K562 (cell line): ENCODE data around the gene FCGR3A. TPM values are rescaled to one million over a fixed set of nuclear protein-coding genes. Genes with fewer than 3 reads are reported as not detected.
A peak's percentile ranks its signal among the peaks of the same experiment; 100 is the strongest.
"Not testable (repeated sequence)": the region's sequence is repeated elsewhere in the genome, so short reads cannot be mapped to it uniquely, and the experiment has no call there.

ENCODE experiments used
- ATAC-seq: fragments of 200-7000 bp; cut with Tn5 transposase; 3 replicates; pipeline ENCODE4 v1.9.1; 2020; ENCODE audit warnings: moderate library complexity
- BruUV-seq: library from RNA; stranded (reverse); fragments of 400-500 nt; replicated peaks from 2 replicates; lab custom pipeline; 2021; lab: Mats Ljungman, UMichigan
- CTCF ChIA-PET: fragments of 300-600 bp; formaldehyde crosslinking; extraction: SDS; loops from one replicate; lab custom pipeline; 2021; ENCODE audit warnings: low intra/inter-chr PET ratio; lab: Yijun Ruan, JAX
- POLR2A ChIA-PET: fragments of 300-600, 350-650 bp; sonication (Branson Sonifier 250); formaldehyde crosslinking; extraction: SDS; loops from one replicate; lab custom pipeline; 2021; ENCODE audit warnings: antibody characterized with exemption, inconsistent platforms; lab: Yijun Ruan, JAX
- DNase-seq, 4 experiments: peaks; one replicate each; pipeline versions ENCODE4 v3.0.0 to v3.0.0-alpha.2; 2011 to 2018; ENCODE audit warnings: low spot score in 3 of 4, mixed read lengths in 3 of 4; ENCODE audit errors: extremely low read depth in 1 of 4
- FAIRE-seq: peaks from 2 replicates; lab custom pipeline; 2011; peaks lifted over from hg19 to GRCh38; lab: Jason Lieb, UNC
- H2AFZ ChIP-seq: 2 replicates; pipeline ENCODE4 v1.6.0; 2011; ENCODE audit warnings: low read depth, low read length, control low read depth, inconsistent platforms
- H3K27ac ChIP-seq: fragments of 200-600 bp; 3 replicates; pipeline ENCODE4 v1.8.0; 2011; ENCODE audit warnings: low read depth, mild to moderate bottlenecking, control low read depth, inconsistent platforms, low read length, moderate library complexity, mixed read lengths; ENCODE audit errors: extremely low read depth
- H3K27me3 ChIP-seq, 2 experiments: fragments of 300-600 bp in 1 of 2; 2 replicates in 1 of 2; 3 replicates in 1 of 2; pipeline versions ENCODE4 v1.6.0 to v1.8.0; 2011; ENCODE audit warnings: inconsistent platforms in 2 of 2, low read length in 2 of 2, mild to moderate bottlenecking in 1 of 2, mixed read lengths in 1 of 2, moderate library complexity in 1 of 2; ENCODE audit not compliant: control insufficient read depth in 2 of 2, insufficient read depth in 2 of 2
- H3K36me3 ChIP-seq: fragments of 300-600 bp; 3 replicates; pipeline ENCODE4 v1.8.0; 2011; ENCODE audit warnings: mild to moderate bottlenecking, low read length, inconsistent platforms; ENCODE audit not compliant: control insufficient read depth, insufficient read depth
- H3K4me1 ChIP-seq, 2 experiments: fragments of 200-600 bp in 1 of 2; replicated peaks in 1 of 2; 2 replicates in 1 of 2; 3 replicates in 1 of 2; pipeline versions ENCODE4 v1.5.1 to v1.8.0; 2011; ENCODE audit warnings: inconsistent platforms in 2 of 2, low read length in 2 of 2, mild to moderate bottlenecking in 1 of 2, mixed read lengths in 1 of 2, moderate library complexity in 1 of 2; ENCODE audit not compliant: control insufficient read depth in 2 of 2, insufficient read depth in 2 of 2
- H3K4me2 ChIP-seq: 2 replicates; pipeline ENCODE4 v1.6.1; 2011; ENCODE audit warnings: low read length, control low read depth, inconsistent platforms, mixed read lengths; ENCODE audit not compliant: insufficient read depth
- H3K4me3 ChIP-seq: fragments of 200-600 bp; sonication (generic), shearing (Covaris generic); 2 replicates; pipeline ENCODE4 v1.5.1; 2016; ENCODE audit warnings: control low read depth, inconsistent platforms
- H3K79me2 ChIP-seq: fragments of 200-600 bp; 3 replicates; pipeline ENCODE4 v1.8.0; 2011; ENCODE audit warnings: low read length, inconsistent platforms; ENCODE audit not compliant: control insufficient read depth, insufficient read depth
- H3K9ac ChIP-seq, 2 experiments: 2 replicates each; pipeline versions ENCODE4 v1.6.0 to v1.6.1; 2011; ENCODE audit warnings: low read depth in 2 of 2, low read length in 2 of 2, control low read depth in 1 of 2, inconsistent platforms in 1 of 2, mild to moderate bottlenecking in 1 of 2, mixed read lengths in 1 of 2; ENCODE audit not compliant: insufficient read depth in 1 of 2
- H3K9me1 ChIP-seq: one replicate; pipeline ENCODE4 v1.6.0; 2011; ENCODE audit warnings: inconsistent platforms, mild to moderate bottlenecking, low read length, moderate library complexity; ENCODE audit not compliant: control insufficient read depth, insufficient read depth
- H3K9me3 ChIP-seq: replicated peaks from 2 replicates; pipeline ENCODE4 v1.5.1; 2011; ENCODE audit warnings: low read depth, low read length, inconsistent platforms; ENCODE audit not compliant: control insufficient read depth, insufficient read depth
- H4K20me1 ChIP-seq: replicated peaks from 2 replicates; pipeline ENCODE4 v1.6.1; 2011; ENCODE audit warnings: low read length, inconsistent platforms, mixed read lengths; ENCODE audit not compliant: control insufficient read depth, insufficient read depth
- WGBS: fragments of 100-300 bp; shearing (Covaris generic); methylation state at CpG from one replicate; pipeline ENCODE4 v1.1.6; 2016; ENCODE audit warnings: low coverage, mixed read lengths; ENCODE audit not compliant: insufficient coverage; ENCODE audit errors: missing lambda C conversion rate; 5-methylcytosine and 5-hydroxymethylcytosine counted together
- in situ Hi-C: fragments of 300-500 bp; cut with MboI; formaldehyde crosslinking; loops from 4 replicates; pipeline ENCODE4 v1.15.0; 2018; ENCODE audit warnings: inconsistent platforms, mixed read lengths
- intact Hi-C: fragments of 100-400 bp; cut with micrococcal nuclease; formaldehyde crosslinking; loops from 2 replicates; pipeline ENCODE4 v1.14.2; 2022
- polyA plus RNA-seq, 8 experiments: library from polyadenylated mRNA; depleted of rRNA in 4 of 8; stranded (reverse) in 5 of 8; unstranded in 3 of 8; fragments of >200 nt; fragmentation: Nextera tagmentation in 2 of 8; fragmentation: Illumina TruSeq in 1 of 8; extraction: Ambion mirVana in 2 of 8; extraction: Trizol in 1 of 8; gene quantifications; 2 replicates each; pipeline versions ENCODE4 v1.2.1 to v1.2.3, GENCODE V29; 2011 to 2014; ENCODE audit warnings: inconsistent platforms in 1 of 8, missing spikeins in 1 of 8
- total RNA-seq, 7 experiments: library from RNA; depleted of rRNA in 6 of 7; stranded (reverse); fragments of >200 nt in 6 of 7; fragmentation: Illumina TruSeq in 2 of 7; extraction: Trizol in 2 of 7; gene quantifications; 2 replicates each; pipeline versions ENCODE4 v1.2.1 to v1.2.3, GENCODE V29; 2011 to 2021; ENCODE audit warnings: low replicate concordance in 1 of 7

FCGR3A gene
- total and polyA plus RNA-seq, 9 of the 15 experiments (the other 6 are each of a cell fraction or from before 2014, with no cell fraction given): 0.04 to 0.29 (median 0.14) TPM; not detected in 3

GRCh38 chr1:161513448-161513780, 36.2 kb downstream of the FCGR3A start:
- Histone ChIP-seq H3K36me3 (peaks cover 43% of the 10 kb centered on the region; the same call in 2 of the 3 replicates), H3K27ac (0 out of 3 replicates have a peak overlapping the region, but pooled peaks have one; percentile 8), H3K79me2 (peaks cover 11% of the 10 kb centered on the region; the same call in 2 of the 3 replicates), H3K4me1 (peaks cover 14 to 34% of the 10 kb centered on the region in 2 experiments), H2AFZ (peak overlapping the region; percentile 43)
- FAIRE-seq (peak; percentile 42), ATAC-seq (peak; percentile 24; the same call in 2 of the 3 replicates)
- H3K4me3 ChIP-seq, H3K4me2 ChIP-seq, H3K9ac ChIP-seq, H3K9me3 ChIP-seq, BruUV-seq, H4K20me1 ChIP-seq, H3K9me1 ChIP-seq, intact Hi-C loops, CTCF ChIA-PET, POLR2A ChIA-PET, DNase-seq, in situ Hi-C loops, H3K27me3 ChIP-seq: not testable (repeated sequence)
- 25% methylated on average over 1 of the region's 1 CpG for WGBS

- H3K9me1 ChIP-seq, ATAC-seq, H3K4me3 ChIP-seq, H3K4me2 ChIP-seq, H3K9ac ChIP-seq, DNase-seq, in situ Hi-C loops, FAIRE-seq, CTCF ChIA-PET, POLR2A ChIA-PET, H2AFZ ChIP-seq, H3K9me3 ChIP-seq, intact Hi-C loops, BruUV-seq, H3K27me3 ChIP-seq, H4K20me1 ChIP-seq: not testable (repeated sequence)
- H3K4me1 ChIP-seq: peaks cover 14 to 34% of the 10 kb centered on the region in 2 experiments
- peaks cover 14% of the 10 kb centered on the region for H3K79me2 ChIP-seq
- WGBS: 75% methylated on average over 6 of the region's 6 CpGs
- H3K36me3 ChIP-seq: peaks cover 43% of the 10 kb centered on the region; the same call in 2 of the 3 replicates
- H3K27ac ChIP-seq: peak overlapping the region; percentile 40; the same call in 1 of the 3 replicates
Observed at GRCh38 chr1:161512636-161513447, 36.8 kb downstream of the FCGR3A start.
